ENCODE measurements around the gene AIRE. TPM values are rescaled to one million over a fixed set of nuclear protein-coding genes. Genes with fewer than 3 reads are reported as not detected.
A peak's percentile ranks its signal among the peaks of the same experiment; 100 is the strongest.

The AIRE gene
- total and polyA plus RNA-seq, 2 of the 13 experiments (the other 11 are each of a cell fraction or from before 2014, with no cell fraction given): not detected

DNA sequence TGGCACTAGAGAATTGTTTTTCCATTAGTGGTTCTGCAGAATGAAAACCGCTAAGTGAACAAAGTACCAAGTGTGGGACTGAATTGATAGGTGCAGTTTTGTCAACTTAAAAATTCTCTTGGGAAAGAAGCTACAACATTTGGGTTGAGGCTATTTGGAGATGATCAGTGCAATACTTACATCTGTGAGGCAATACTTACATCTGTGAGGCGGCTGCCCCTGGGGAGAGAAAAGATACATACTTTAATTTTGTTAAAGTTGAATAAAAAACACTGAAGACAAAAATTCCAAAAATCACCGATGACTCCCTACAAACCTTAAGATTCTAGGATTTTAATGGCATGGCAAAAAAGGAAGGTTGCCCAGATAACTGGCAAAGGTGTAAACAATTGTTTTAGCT, 51.8 kb downstream of the AIRE start:
- Histone ChIP-seq H3K36me3 (replicated peaks in 1 of 2; ENCODE audit: control insufficient read depth in 1 of 2, insufficient read depth in 2 of 2, low read length in 2 of 2) (peaks cover 5 to 15% of the 10 kb centered on the region in 2 experiments; a peak in 4 of 5 replicates), H2AFZ (ENCODE audit: low read length) (no peak overlapping the region), H3K4me1 (ENCODE audit: insufficient read depth, low read length) (peaks cover 34% of the 10 kb centered on the region), H3K4me3 (replicated peaks in 1 of 3; ENCODE audit: insufficient read depth in 1 of 3, low read depth in 2 of 3, low read length in 3 of 3) (no peak overlapping the region), H3K9me3 (ENCODE audit: low read length) (no peaks in the 10 kb centered on the region), H3K27ac (ENCODE audit: extremely low read length, insufficient read depth, low read length) (no peak overlapping the region), H3K9ac (ENCODE audit: insufficient read depth, low read depth, low read length) (no peak overlapping the region), H3K79me2 (ENCODE audit: insufficient read depth, low read length) (peaks cover 2% of the 10 kb centered on the region), H3K4me2 (ENCODE audit: low read depth, low read length) (peak overlapping the region; percentile 96), H3K27me3 (ENCODE audit: control insufficient read depth in 1 of 2, insufficient read depth in 2 of 2, low read length in 2 of 2) (no peaks in the 10 kb centered on the region; a peak in 1 of 5 replicates), H4K20me1 (ENCODE audit: insufficient read depth, low read length) (peaks cover 3% of the 10 kb centered on the region)
- DNase-seq (ENCODE audit: low spot score): no peak
- no TSS peak for BruUV-seq (replicated peaks)
- CTCF ChIA-PET (ENCODE audit: low intra/inter-chr PET ratio, low total read pairs): no interaction called here
- no peak for TF ChIP-seq EEA1 (CRISPR knock-in tag; IDR thresholded peaks at IDR 0.05; ENCODE audit: borderline replicate concordance)
- TF ChIP-seq POLR2A (IDR thresholded peaks at IDR 0.05; ENCODE audit: insufficient read depth in 1 of 2, low read depth in 2 of 2, low read length in 2 of 2): no peak
- TF ChIP-seq NFRKB (IDR thresholded peaks at IDR 0.05): no peak
- no peak for TF ChIP-seq ZNF44 (CRISPR knock-in tag; IDR thresholded peaks at IDR 0.05)
- TF ChIP-seq ZNF136 (CRISPR knock-in tag; IDR thresholded peaks at IDR 0.05; ENCODE audit: low read depth): no peak
- no peak for TF ChIP-seq NR2F2 (IDR thresholded peaks at IDR 0.05; ENCODE audit: borderline replicate concordance, low read depth)
- TF ChIP-seq SP4 (CRISPR knock-in tag; IDR thresholded peaks at IDR 0.05): no peak
- no peak for TF ChIP-seq ZSCAN25 (CRISPR knock-in tag; IDR thresholded peaks at IDR 0.05)
- no peak for TF ChIP-seq TGIF2 (CRISPR knock-in tag; IDR thresholded peaks at IDR 0.05)
- no peak for TF ChIP-seq WIZ (CRISPR knock-in tag; IDR thresholded peaks at IDR 0.05)
- no peak for TF ChIP-seq ZNF234 (CRISPR knock-in tag; conservative IDR thresholded peaks at IDR 0.05)
- TF ChIP-seq ZNF431 (CRISPR knock-in tag; IDR thresholded peaks at IDR 0.05; ENCODE audit: borderline replicate concordance, low read depth): no peak
- no peak for TF ChIP-seq HMGA1 (CRISPR knock-in tag; conservative IDR thresholded peaks at IDR 0.05)
- POLR2A ChIA-PET: interaction anchor here (1.3 to 3.7 kb wide), 5 partner anchors 11 to 146 kb away, joined by 3 to 33 read pairs (median 27); partner anchors contain the start of gene LRRC3
- FAIRE-seq: no peak
- 85% methylated on average over 3 of the region's 3 CpGs for WGBS (ENCODE audit: low lambda C conversion rate)
- intact Hi-C loops (cut with micrococcal nuclease; ENCODE audit: unreplicated experiment): loop anchor here (5.0 kb wide), 1 partner anchor 120 kb away; the partner anchor contains the start of gene LRRC3
- in situ Hi-C loops (cut with HindIII; ENCODE audit: extremely low pct_ligation_motif_present, low pct_unique_long_range_greater_than_20kb): loop anchor here (5.0 kb wide), 1 partner anchor 35 kb away; the partner anchor contains the start of gene PFKL
- no peak for ATAC-seq

All from HepG2 (cell line).